Heart left ventricle (tissue), 16 donors: ENCODE data around the gene MICAL2. TPM values are rescaled to one million over a fixed set of nuclear protein-coding genes. Genes with fewer than 3 reads are reported as not detected.

Experiments
- ATAC-seq, 4 donors: fragments of 200-7000 bp; cut with Tn5 transposase; one replicate each; pipeline ENCODE4 v1.9.1; 2020 to 2022; ENCODE audit warnings: moderate library complexity in 4 of 4, mild to moderate bottlenecking in 3 of 4, moderate number of reproducible peaks in 1 of 4
- DNase-seq, 5 donors: peaks; one replicate each; pipeline ENCODE4 v3.0.0-alpha.2; 2020
- H3K27ac ChIP-seq, 12 donors: fragments of 200-600 bp; sonication (generic) in 4 of 12; one replicate each; pipeline versions ENCODE4 v1.5.0 to v1.8.0; 2016 to 2022; ENCODE audit warnings: mild to moderate bottlenecking in 2 of 12
- H3K27me3 ChIP-seq, 9 donors: fragments of 200-600 bp; sonication (generic) in 2 of 9; one replicate each; pipeline versions ENCODE4 v1.5.1 to v1.8.0; 2016 to 2022; ENCODE audit warnings: mild to moderate bottlenecking in 3 of 9
- H3K36me3 ChIP-seq, 9 donors: fragments of 200-600 bp; sonication (generic) in 2 of 9; one replicate each; pipeline versions ENCODE4 v1.5.0 to v1.8.0; 2018 to 2022; ENCODE audit warnings: mild to moderate bottlenecking in 2 of 9
- H3K4me1 ChIP-seq, 12 donors: fragments of 200-600 bp; sonication (generic) in 4 of 12; one replicate each; pipeline versions ENCODE4 v1.5.0 to v1.8.0; 2016 to 2022; ENCODE audit warnings: mild to moderate bottlenecking in 3 of 12
- H3K4me3 ChIP-seq, 12 donors: fragments of 200-600 bp; sonication (generic) in 4 of 12; one replicate each; pipeline versions ENCODE4 v1.5.0 to v1.8.0; 2017 to 2022; ENCODE audit warnings: mild to moderate bottlenecking in 9 of 12, moderate library complexity in 4 of 12
- H3K9me3 ChIP-seq, 12 donors: fragments of 200-600 bp; sonication (generic) in 4 of 12; one replicate each; pipeline versions ENCODE4 v1.5.0 to v1.8.0; 2016 to 2022; ENCODE audit warnings: mild to moderate bottlenecking in 1 of 12
- POLR2A ChIP-seq, 2 donors: fragments of 450-650 bp; IDR thresholded peaks; one replicate each; pipeline ENCODE4 v1.6.1; 2017; ENCODE audit warnings: antibody characterized with exemption in 2 of 2, mild to moderate bottlenecking in 2 of 2, moderate library complexity in 2 of 2
- WGBS, 4 donors: extraction: QIAGEN DNeasy Blood & Tissue Kit in 2 of 4; methylation state at CpG; one replicate each; pipeline versions ENCODE4 v1.1.5 to v1.1.7; 2013 to 2018; 5-methylcytosine and 5-hydroxymethylcytosine counted together
- intact Hi-C, 10 donors: fragments of 100-400 bp; cut with DNase I; formaldehyde crosslinking; loops; one replicate each; pipeline versions ENCODE4 v1.11.1 to v1.14.2; 2022
- polyA plus RNA-seq, 2 donors: library from polyadenylated mRNA; stranded (reverse); fragments of 200-250 nt; gene quantifications; one replicate each; pipeline ENCODE4 v1.2.3, GENCODE V29; 2013
- total RNA-seq, 9 donors: library from RNA; depleted of rRNA in 2 of 9; stranded (reverse); fragments of >200 nt in 2 of 9; fragmentation: NEBNext Ultra II Directional in 3 of 9; extraction: Animal tissue kit (Norgen Biotek cat#: 25700) in 3 of 9; gene quantifications; one replicate each; pipeline versions ENCODE4 v1.1.0 to v1.2.4, GENCODE V29; 2016 to 2023
- TF ChIP-seq, protein P1 (sequence below), 12 donors: fragments of 200-600 bp; sonication (generic) in 4 of 12; IDR thresholded peaks; one replicate each; pipeline versions ENCODE4 v1.5.0 to v1.8.0; 2018 to 2022; ENCODE audit warnings: antibody characterized with exemption in 12 of 12, mild to moderate bottlenecking in 5 of 12
- donor health status: ischemic (EF 13 %, LVEDD 7.1; RV severe dilation, severe dysfunction).
- donor health status: healthy with polysubstance abuse.
- donor health status: DM: no; HTN: yes; CAD: no.
- donor health status: DM: no; HTN: no; CAD: no.
- donor health status: ischemic (EF 25% LVEDD 6.9; RV normal size, moderate dysfunction).
- donor health status: ischemic (EF 25% LVEDD 5.7; RV mildly dilated, moderate dysfunction).
- donor health status: healthy.
- donor health status: DM: yes; HTN: yes; CAD: no.
- donor health status: ischemic (EF 35%, LVEDD 5.7; RV mildly dilated, moderate dysfunction).
- donor health status: nonischemic (EF 11% LVEDD 7.7; RV severe dilation, severe dysfunction).
- donor health status: DM: yes; HTN: yes; CAD: no.
- donor health status: PGD.
- donor health status: ischemic (EF 29% LVEDD 5.4; RV normal size, mild dysfunction).
- donor health status: nonischemic (EF 23%, LVEDD 6.1; RV moderate dilation, normal function).

The MICAL2 gene
- total and polyA plus RNA-seq, 11 donors, result 37.6 to 110 (median 86.4) TPM

DNA sequence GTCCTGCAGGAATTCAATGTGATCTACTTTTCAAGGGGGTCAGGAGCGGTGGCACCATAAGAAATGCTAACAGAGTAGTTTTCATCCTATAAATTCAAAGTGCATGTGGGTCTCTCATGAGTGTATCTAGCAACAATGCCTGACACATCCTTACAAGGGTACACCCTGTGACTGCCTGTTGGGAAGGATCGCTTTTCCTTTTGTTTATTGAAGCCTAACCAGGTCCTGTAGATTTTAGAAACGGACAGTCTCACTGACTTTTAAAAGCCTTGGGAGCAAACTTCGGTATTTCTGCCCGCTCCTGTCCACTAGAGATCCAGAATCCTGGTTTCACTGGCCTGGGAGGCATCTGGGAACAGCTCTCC is 102.4 kb downstream of the MICAL2 start:
- 96 to 97% (median 96%) methylated on average over 5 of the region's 5 CpGs for WGBS, 4 donors
- intact Hi-C loops, result no loop called here
- no peaks in the 10 kb centered on the region for H3K27me3 ChIP-seq
- H3K4me1 ChIP-seq, result peaks cover 0 to 21% (median 10%) of the 10 kb centered on the region in 12 donors
- no peak for TF ChIP-seq POLR2A (IDR thresholded peaks at IDR 0.05)
- TF ChIP-seq, protein P1, sequence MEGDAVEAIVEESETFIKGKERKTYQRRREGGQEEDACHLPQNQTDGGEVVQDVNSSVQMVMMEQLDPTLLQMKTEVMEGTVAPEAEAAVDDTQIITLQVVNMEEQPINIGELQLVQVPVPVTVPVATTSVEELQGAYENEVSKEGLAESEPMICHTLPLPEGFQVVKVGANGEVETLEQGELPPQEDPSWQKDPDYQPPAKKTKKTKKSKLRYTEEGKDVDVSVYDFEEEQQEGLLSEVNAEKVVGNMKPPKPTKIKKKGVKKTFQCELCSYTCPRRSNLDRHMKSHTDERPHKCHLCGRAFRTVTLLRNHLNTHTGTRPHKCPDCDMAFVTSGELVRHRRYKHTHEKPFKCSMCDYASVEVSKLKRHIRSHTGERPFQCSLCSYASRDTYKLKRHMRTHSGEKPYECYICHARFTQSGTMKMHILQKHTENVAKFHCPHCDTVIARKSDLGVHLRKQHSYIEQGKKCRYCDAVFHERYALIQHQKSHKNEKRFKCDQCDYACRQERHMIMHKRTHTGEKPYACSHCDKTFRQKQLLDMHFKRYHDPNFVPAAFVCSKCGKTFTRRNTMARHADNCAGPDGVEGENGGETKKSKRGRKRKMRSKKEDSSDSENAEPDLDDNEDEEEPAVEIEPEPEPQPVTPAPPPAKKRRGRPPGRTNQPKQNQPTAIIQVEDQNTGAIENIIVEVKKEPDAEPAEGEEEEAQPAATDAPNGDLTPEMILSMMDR (IDR thresholded peaks at IDR 0.05), result no peak
- DNase-seq, result no peak
- peaks cover 0 to 98% (median 71%) of the 10 kb centered on the region in 9 donors for H3K36me3 ChIP-seq
- ATAC-seq, result no peak
- H3K4me3 ChIP-seq, result no peak overlapping the region
- no peak overlapping the region for H3K27ac ChIP-seq
- H3K9me3 ChIP-seq, result no peaks in the 10 kb centered on the region

DNA sequence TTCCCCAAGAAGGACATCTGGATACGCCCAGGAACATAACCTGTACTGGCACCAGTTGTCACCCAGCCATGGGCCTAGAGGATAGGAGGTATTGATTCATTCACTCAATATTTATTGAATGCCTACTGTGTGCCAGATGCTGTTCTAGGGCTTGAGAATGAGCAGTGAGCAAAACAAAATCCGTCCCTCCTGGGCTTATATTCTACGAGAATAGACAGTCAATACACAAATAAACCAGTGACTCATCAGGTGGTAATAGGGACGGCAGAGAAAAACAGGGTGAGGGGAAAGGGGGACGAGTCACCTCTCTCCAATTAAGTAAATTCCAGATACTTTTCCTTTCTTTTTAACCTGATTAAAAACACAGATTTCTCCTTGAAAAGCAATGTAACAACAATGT is 103.5 kb downstream of the MICAL2 start:
- H3K36me3 ChIP-seq, result peaks cover 0 to 92% (median 71%) of the 10 kb centered on the region in 9 donors

DNA sequence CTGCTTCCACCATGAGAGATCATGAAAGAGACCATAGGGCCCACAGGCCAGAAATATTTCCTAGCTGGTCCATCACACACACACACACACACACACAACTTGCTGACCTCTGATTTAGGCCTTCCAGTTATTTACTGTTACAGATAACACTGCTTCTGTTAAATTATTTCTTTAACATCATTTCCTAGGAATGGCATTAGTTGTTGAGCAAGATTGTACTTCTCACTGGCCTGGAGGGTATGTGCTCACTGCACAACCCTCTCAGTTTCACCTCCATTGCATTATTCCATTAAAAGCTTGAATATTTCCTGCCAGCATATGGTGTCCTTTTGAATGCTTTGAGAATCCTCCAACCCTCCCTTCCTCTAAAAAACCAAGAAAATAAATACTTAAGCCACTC is 104.4 kb downstream of the MICAL2 start:
- no peak for ATAC-seq
- intact Hi-C loops, result loop anchor here in 1 of 10 donors (5.0 kb wide), 2 partner anchors 32 to 52 kb away; no protein-coding TSS in a partner anchor
- Histone ChIP-seq H3K27me3 (no peaks in the 10 kb centered on the region), H3K9me3 (no peaks in the 10 kb centered on the region), H3K27ac (no peak overlapping the region), H3K36me3 (peaks cover 0 to 84% (median 64%) of the 10 kb centered on the region in 9 donors), H3K4me3 (no peak overlapping the region), H3K4me1 (peaks cover 0 to 38% (median 19%) of the 10 kb centered on the region in 12 donors)
- TF ChIP-seq, protein P1 (IDR thresholded peaks at IDR 0.05), result no peak
- no peak for TF ChIP-seq POLR2A (IDR thresholded peaks at IDR 0.05)
- no peak for DNase-seq

More for the DNA sequence above, 103.5 kb downstream of the MICAL2 start:
- H3K27ac ChIP-seq, result peak overlapping the region in 1 of 12 donors; percentile 26
- no peak for TF ChIP-seq POLR2A (IDR thresholded peaks at IDR 0.05)
- TF ChIP-seq, protein P1 (IDR thresholded peaks at IDR 0.05), result no peak
- intact Hi-C loops, result no loop called here
- WGBS, 4 donors, result 58 to 79% (median 70%) methylated on average over 5 of the region's 5 CpGs
- peaks cover 0 to 30% (median 12%) of the 10 kb centered on the region in 12 donors for H3K4me1 ChIP-seq
- no peak overlapping the region for H3K4me3 ChIP-seq
- H3K27me3 ChIP-seq, result no peaks in the 10 kb centered on the region
- ATAC-seq (no peak), DNase-seq (no peak)
- H3K9me3 ChIP-seq, result no peaks in the 10 kb centered on the region

DNA sequence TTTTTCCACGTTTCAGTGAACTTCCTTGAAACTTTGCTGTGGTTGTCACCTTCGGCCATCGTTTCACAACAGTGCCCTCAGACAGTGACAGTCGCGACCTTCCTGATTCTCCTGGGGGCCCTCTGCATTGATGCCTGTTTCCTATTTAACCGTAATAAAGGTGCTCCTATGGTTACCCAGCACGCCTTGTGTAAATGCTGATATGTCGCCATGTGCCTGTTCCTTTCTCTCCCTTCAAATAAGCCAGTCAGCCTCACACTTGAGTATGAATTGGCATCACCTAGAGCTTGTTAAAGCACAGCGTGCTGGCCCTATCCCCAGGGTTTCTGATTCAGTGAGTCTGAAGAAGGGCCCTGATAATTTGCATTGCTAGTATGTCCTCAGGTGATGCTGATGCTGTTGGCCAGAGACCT is 104.8 kb downstream of the MICAL2 start:
- Histone ChIP-seq H3K36me3 (peaks cover 0 to 79% (median 60%) of the 10 kb centered on the region in 9 donors), H3K4me1 (peaks cover 0 to 43% (median 21%) of the 10 kb centered on the region in 12 donors)

More for the DNA sequence above, 104.8 kb downstream of the MICAL2 start:
- H3K9me3 ChIP-seq, result no peaks in the 10 kb centered on the region
- intact Hi-C loops, result loop anchor here in 1 of 10 donors (5.0 kb wide), 2 partner anchors 33 to 53 kb away; no protein-coding TSS in a partner anchor
- DNase-seq (no peak), ATAC-seq (no peak)
- WGBS, 4 donors, result 81 to 85% (median 83%) methylated on average over 9 of the region's 9 CpGs
- no peak overlapping the region for H3K27ac ChIP-seq
- TF ChIP-seq POLR2A (IDR thresholded peaks at IDR 0.05), result no peak
- TF ChIP-seq, protein P1 (IDR thresholded peaks at IDR 0.05), result no peak
- H3K4me3 ChIP-seq, result no peak overlapping the region
- no peaks in the 10 kb centered on the region for H3K27me3 ChIP-seq
